ENCODE results near the gene BPIFB1.

DNA sequence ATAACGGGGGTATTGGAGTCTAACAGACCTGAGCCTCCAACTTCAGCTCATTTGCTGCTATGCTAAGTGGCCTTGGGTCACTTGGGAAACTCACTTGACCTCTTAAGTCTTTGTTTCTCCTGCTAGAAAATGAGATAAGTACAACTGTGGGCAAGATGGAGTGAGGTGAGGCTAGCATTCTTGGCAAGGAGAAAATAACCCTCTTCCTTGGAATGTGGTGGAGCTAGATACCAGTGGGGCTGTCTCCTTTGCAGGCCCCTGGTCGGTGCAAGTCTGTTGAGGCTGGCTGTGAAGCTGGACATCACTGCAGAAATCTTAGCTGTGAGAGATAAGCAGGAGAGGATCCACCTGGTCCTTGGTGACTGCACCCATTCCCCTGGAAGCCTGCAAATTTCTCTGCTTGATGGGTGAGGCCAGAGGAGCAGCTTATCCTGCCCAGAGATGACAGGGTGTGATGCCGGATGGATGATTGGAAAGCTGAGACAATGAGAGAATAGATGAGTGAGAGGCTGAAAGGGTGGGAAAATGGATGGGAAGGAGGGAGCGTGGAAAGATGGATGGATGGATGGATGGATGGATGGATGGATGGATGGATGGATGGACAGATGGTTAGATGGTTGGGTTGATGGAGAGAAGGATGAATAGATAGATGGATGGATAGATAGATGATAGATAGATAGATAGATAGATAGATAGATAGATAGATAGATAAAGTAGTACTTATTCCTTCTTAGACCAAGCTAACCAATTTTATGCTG, 42.9 kb upstream of the BPIFB1 start:
- TF ChIP-seq, protein P1, sequence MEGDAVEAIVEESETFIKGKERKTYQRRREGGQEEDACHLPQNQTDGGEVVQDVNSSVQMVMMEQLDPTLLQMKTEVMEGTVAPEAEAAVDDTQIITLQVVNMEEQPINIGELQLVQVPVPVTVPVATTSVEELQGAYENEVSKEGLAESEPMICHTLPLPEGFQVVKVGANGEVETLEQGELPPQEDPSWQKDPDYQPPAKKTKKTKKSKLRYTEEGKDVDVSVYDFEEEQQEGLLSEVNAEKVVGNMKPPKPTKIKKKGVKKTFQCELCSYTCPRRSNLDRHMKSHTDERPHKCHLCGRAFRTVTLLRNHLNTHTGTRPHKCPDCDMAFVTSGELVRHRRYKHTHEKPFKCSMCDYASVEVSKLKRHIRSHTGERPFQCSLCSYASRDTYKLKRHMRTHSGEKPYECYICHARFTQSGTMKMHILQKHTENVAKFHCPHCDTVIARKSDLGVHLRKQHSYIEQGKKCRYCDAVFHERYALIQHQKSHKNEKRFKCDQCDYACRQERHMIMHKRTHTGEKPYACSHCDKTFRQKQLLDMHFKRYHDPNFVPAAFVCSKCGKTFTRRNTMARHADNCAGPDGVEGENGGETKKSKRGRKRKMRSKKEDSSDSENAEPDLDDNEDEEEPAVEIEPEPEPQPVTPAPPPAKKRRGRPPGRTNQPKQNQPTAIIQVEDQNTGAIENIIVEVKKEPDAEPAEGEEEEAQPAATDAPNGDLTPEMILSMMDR (IDR thresholded peaks at IDR 0.05), result no peak
- TF ChIP-seq POLR2A (IDR thresholded peaks at IDR 0.05), result no peak
